ENCODE data around the gene OR52H1.

GRCh38 chr11:5521540-5521939 is 26.8 kb downstream of the OR52H1 start:
- TF ChIP-seq CTCF (IDR thresholded peaks at IDR 0.05), result no peak
- no peak for TF ChIP-seq GATA3 (IDR thresholded peaks at IDR 0.05; ENCODE audit: borderline replicate concordance)
- TF ChIP-seq RFX5 (IDR thresholded peaks at IDR 0.05), result no peak
- TF ChIP-seq PBX3 (IDR thresholded peaks at IDR 0.05), result no peak
- no peak for TF ChIP-seq POLR2A (IDR thresholded peaks at IDR 0.05; ENCODE audit: low read length)
- no peak for TF ChIP-seq MYC (IDR thresholded peaks at IDR 0.05; ENCODE audit: borderline replicate concordance, low read length)
- TF ChIP-seq MAFK (IDR thresholded peaks at IDR 0.05; ENCODE audit: partially characterized antibody), result no peak
- TF ChIP-seq FOSL2 (IDR thresholded peaks at IDR 0.05), result no peak
- no peak for TF ChIP-seq FOSL2 (CRISPR knock-in tag; IDR thresholded peaks at IDR 0.05)
- TF ChIP-seq EP300 (IDR thresholded peaks at IDR 0.05), result no peak
- no peak for TF ChIP-seq RCOR1 (IDR thresholded peaks at IDR 0.05; ENCODE audit: low read depth, low read length)
